ENCODE data around the gene MTHFSD.

Gene MTHFSD

GRCh38 chr16:86520317-86521210 is 34.5 kb downstream of the MTHFSD start:
- no peak; the same call in 1 of the 2 replicates for TF ChIP-seq CTCF (conservative IDR thresholded peaks at IDR 0.05)
- H3K27ac ChIP-seq = no peak overlapping the region

- TF ChIP-seq CTCF (conservative IDR thresholded peaks at IDR 0.05) = peak; percentile 70
- no peak overlapping the region for H3K27ac ChIP-seq
These were observed 35.3 kb downstream of the MTHFSD start for GRCh38 chr16:86519649-86520316.

DNA sequence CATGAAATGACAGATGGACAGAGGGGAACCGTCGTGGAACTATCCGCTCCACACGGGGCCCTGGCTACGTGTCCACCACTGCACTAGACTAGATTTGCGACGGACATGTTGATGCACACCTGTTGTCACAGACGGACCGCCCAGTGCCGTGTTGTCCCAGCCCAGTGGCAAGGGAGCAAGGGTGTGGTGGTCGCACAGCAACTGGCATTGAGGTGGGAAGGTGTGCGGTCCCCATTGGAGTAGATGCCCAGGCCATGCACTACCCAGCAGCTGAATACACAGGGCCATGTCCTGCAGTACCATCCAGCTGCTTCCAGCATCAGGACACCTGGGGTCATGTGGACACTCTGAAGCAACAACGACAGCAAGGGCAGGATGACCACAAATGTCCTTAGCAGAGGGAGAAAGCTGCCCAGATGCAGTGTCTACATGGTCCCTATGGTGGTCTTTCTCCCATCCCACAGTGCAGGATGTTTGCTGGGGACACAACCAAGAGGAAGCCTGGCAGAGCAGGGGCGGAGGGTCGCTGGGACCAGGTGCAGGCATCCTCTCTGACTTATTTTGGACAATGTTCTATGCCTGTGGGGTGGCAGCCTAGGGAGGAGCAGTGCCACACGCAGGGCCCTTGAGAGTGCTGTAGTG is 35.9 kb downstream of the MTHFSD start:
- no peak for TF ChIP-seq CTCF (conservative IDR thresholded peaks at IDR 0.05)
- H3K27ac ChIP-seq = no peak overlapping the region

DNA sequence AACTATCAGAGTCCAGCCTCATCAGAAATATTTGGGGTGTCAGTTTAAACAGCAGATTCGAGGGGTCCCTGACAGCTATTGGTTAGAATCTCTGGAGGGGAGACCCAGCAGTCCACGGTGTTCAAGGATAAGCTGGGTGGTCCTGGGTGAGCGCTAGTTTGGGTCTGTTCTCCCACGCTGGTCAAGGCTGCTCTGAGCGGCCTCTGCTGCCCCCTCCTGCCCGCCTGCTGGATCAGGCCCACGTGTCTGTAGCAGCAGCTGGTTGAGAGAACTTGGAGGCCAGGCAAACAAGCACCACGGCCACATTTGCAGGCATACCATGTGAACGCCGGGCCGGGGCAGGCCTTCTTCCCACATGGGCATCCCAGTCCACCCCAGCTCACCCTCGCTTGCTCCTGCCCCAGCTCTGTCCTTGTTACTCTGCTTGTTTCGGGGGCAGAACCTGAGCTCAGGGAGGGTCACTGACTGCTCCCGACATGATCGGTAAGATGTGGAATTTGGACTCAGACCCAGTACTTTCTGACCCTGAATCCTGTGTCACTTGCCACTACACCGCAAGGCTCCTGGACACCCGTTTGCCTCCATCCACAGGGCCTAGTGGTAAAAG is 37.3 kb downstream of the MTHFSD start:
- peak; percentile 70 for TF ChIP-seq CTCF (conservative IDR thresholded peaks at IDR 0.05)
- H3K27ac ChIP-seq = no peak overlapping the region

GRCh38 chr16:86517033-86517432 is 38.0 kb downstream of the MTHFSD start:
- TF ChIP-seq CTCF (conservative IDR thresholded peaks at IDR 0.05) = no peak
- no peak overlapping the region for H3K27ac ChIP-seq

GRCh38 chr16:86516623-86517003 is 38.4 kb downstream of the MTHFSD start:
- no peak overlapping the region for H3K27ac ChIP-seq
- no peak for TF ChIP-seq CTCF (conservative IDR thresholded peaks at IDR 0.05)

Measured in VCaP (cell line).